ENCODE data around the gene VPS39. TPM values are rescaled to one million over a fixed set of nuclear protein-coding genes. Genes with fewer than 3 reads are reported as not detected.

VPS39 gene
- total and polyA plus RNA-seq, 2 of the 8 experiments (the other 6 are each of a cell fraction or from before 2014, with no cell fraction given): 34.4 to 36.6 TPM

GRCh38 chr15:42178056-42178455 is 30.0 kb downstream of the VPS39 start (continued):
- TF ChIP-seq CHD7 (IDR thresholded peaks at IDR 0.05; ENCODE audit: insufficient replicate concordance, low read length) (no peak), ATF3 (IDR thresholded peaks at IDR 0.05; ENCODE audit: insufficient read depth, low read depth, low read length) (no peak), BACH1 (IDR thresholded peaks at IDR 0.05; ENCODE audit: low read length) (no peak), JUN (IDR thresholded peaks at IDR 0.05; ENCODE audit: low read depth, low read length) (no peak), SP4 (IDR thresholded peaks at IDR 0.05; ENCODE audit: low read length) (no peak)
